Liver (tissue), 9 donors: Measurements from ENCODE around the gene ATRX. TPM values are rescaled to one million over a fixed set of nuclear protein-coding genes. Genes with fewer than 3 reads are reported as not detected.

Experiments
- DNase-seq: peaks from one replicate; pipeline ENCODE4 v3.0.0-alpha.2; 2017; ENCODE audit warnings: low spot score
- H3K27ac ChIP-seq, 2 donors: one replicate each; pipeline ENCODE4 v1.7.0; 2013; ENCODE audit warnings: inconsistent platforms in 2 of 2, low read length in 2 of 2, control low read depth in 1 of 2, low read depth in 1 of 2, mild to moderate bottlenecking in 1 of 2
- H3K27me3 ChIP-seq, 4 donors: one replicate each; pipeline versions ENCODE4 v1.6.1 to v1.7.0; 2013; ENCODE audit warnings: low read length in 3 of 4, inconsistent platforms in 1 of 4, mild to moderate bottlenecking in 1 of 4, moderate library complexity in 1 of 4; ENCODE audit not compliant: control insufficient read depth in 4 of 4, insufficient read depth in 4 of 4
- H3K36me3 ChIP-seq, 4 donors: one replicate each; pipeline versions ENCODE4 v1.6.1 to v1.7.0; 2013; ENCODE audit warnings: low read length in 3 of 4, mild to moderate bottlenecking in 3 of 4, low read depth in 1 of 4, moderate library complexity in 1 of 4; ENCODE audit not compliant: control insufficient read depth in 4 of 4, insufficient read depth in 3 of 4
- H3K4me1 ChIP-seq, 4 donors: one replicate each; pipeline versions ENCODE4 v1.6.1 to v1.7.0; 2013; ENCODE audit warnings: low read length in 3 of 4, mild to moderate bottlenecking in 3 of 4, moderate library complexity in 1 of 4; ENCODE audit not compliant: control insufficient read depth in 4 of 4, insufficient read depth in 4 of 4
- H3K4me3 ChIP-seq, 3 donors: one replicate each; pipeline versions ENCODE4 v1.6.1 to v1.7.0; 2013; ENCODE audit warnings: low read length in 3 of 3, control low read depth in 1 of 3, low read depth in 1 of 3, mild to moderate bottlenecking in 1 of 3
- H3K9ac ChIP-seq, 2 donors: one replicate each; pipeline ENCODE4 v1.7.0; 2013; ENCODE audit warnings: low read length in 2 of 2, mild to moderate bottlenecking in 2 of 2, moderate library complexity in 2 of 2, control low read depth in 1 of 2, low read depth in 1 of 2
- H3K9me3 ChIP-seq, 4 donors: one replicate each; pipeline versions ENCODE4 v1.6.1 to v1.7.0; 2013; ENCODE audit warnings: low read length in 3 of 4; ENCODE audit not compliant: control insufficient read depth in 4 of 4
- ATF3 ChIP-seq: IDR thresholded peaks from 2 replicates; pipeline ENCODE4 v1.6.1; 2016; ENCODE audit warnings: antibody characterized with exemption
- EGR1 ChIP-seq, 2 donors: IDR thresholded peaks; 2 replicates each; pipeline ENCODE4 v1.6.1; 2016 to 2018; ENCODE audit warnings: antibody characterized with exemption in 2 of 2, low read depth in 2 of 2
- FOXA2 ChIP-seq: IDR thresholded peaks from 2 replicates; pipeline ENCODE4 v1.6.1; 2016; ENCODE audit warnings: antibody characterized with exemption
- GABPA ChIP-seq, 2 donors: IDR thresholded peaks in 1 of 2; conservative IDR thresholded peaks in 1 of 2; 2 replicates each; pipeline ENCODE4 v1.6.1; 2016; ENCODE audit warnings: antibody characterized with exemption in 2 of 2, mild to moderate bottlenecking in 1 of 2, moderate library complexity in 1 of 2
- HNF4G ChIP-seq: IDR thresholded peaks from 2 replicates; pipeline ENCODE4 v1.6.1; 2016; ENCODE audit warnings: antibody characterized with exemption
- JUND ChIP-seq, 2 donors: IDR thresholded peaks; 2 replicates each; pipeline ENCODE4 v1.6.1; 2016; ENCODE audit warnings: antibody characterized with exemption in 2 of 2
- NR2F2 ChIP-seq: IDR thresholded peaks from 2 replicates; pipeline ENCODE4 v1.6.1; 2016; ENCODE audit warnings: antibody characterized with exemption
- RAD21 ChIP-seq, 2 donors: IDR thresholded peaks; 2 replicates each; pipeline ENCODE4 v1.6.1; 2016; ENCODE audit warnings: antibody characterized with exemption in 2 of 2, mild to moderate bottlenecking in 2 of 2
- RXRA ChIP-seq, 2 donors: IDR thresholded peaks; 2 replicates each; pipeline ENCODE4 v1.6.1; 2017 to 2018; ENCODE audit warnings: antibody characterized with exemption in 2 of 2, mild to moderate bottlenecking in 1 of 2
- SP1 ChIP-seq: IDR thresholded peaks from 2 replicates; pipeline ENCODE4 v1.6.1; 2018; ENCODE audit warnings: antibody characterized with exemption, mild to moderate bottlenecking
- TAF1 ChIP-seq: conservative IDR thresholded peaks from 2 replicates; pipeline ENCODE4 v1.6.1; 2016; ENCODE audit warnings: antibody characterized with exemption, mild to moderate bottlenecking
- YY1 ChIP-seq: IDR thresholded peaks from 2 replicates; pipeline ENCODE4 v1.6.1; 2016; ENCODE audit warnings: antibody characterized with exemption, mild to moderate bottlenecking
- ZBTB33 ChIP-seq: IDR thresholded peaks from 2 replicates; pipeline ENCODE4 v1.6.1; 2016; ENCODE audit warnings: antibody characterized with exemption
- WGBS: extraction: QIAGEN DNeasy Blood & Tissue Kit; methylation state at CpG from one replicate; pipeline ENCODE4 v1.1.7; 2013; 5-methylcytosine and 5-hydroxymethylcytosine counted together
- polyA plus RNA-seq, 2 donors: library from polyadenylated mRNA; stranded (reverse) in 1 of 2; unstranded in 1 of 2; fragments of 200-250 nt in 1 of 2; fragments of >200 nt in 1 of 2; fragmentation: Nextera tagmentation in 1 of 2; extraction: Ambion mirVana in 1 of 2; gene quantifications; one replicate each; pipeline versions ENCODE4 v1.2.1 to v1.2.3, GENCODE V29; 2013 to 2015
- total RNA-seq, 2 donors: library from RNA; depleted of rRNA; stranded (reverse); fragments of >200 nt; gene quantifications; one replicate each; pipeline ENCODE4 v1.2.3, GENCODE V29; 2014
- TF ChIP-seq, protein P1 (sequence below): fragments of 150-350 bp; IDR thresholded peaks from 2 replicates; pipeline ENCODE4 v1.5.1; 2017; ENCODE audit warnings: improper control_type of control experiment, low read depth, low read length; ENCODE audit not compliant: missing input control
- TF ChIP-seq, protein P2 (sequence below): IDR thresholded peaks from 2 replicates; pipeline ENCODE4 v1.6.1; 2016; ENCODE audit warnings: antibody characterized with exemption, mild to moderate bottlenecking
- TF ChIP-seq, protein P3 (sequence below): IDR thresholded peaks from 2 replicates; pipeline ENCODE4 v1.6.1; 2016; ENCODE audit warnings: antibody characterized with exemption
- donor health status: healthy.
- donor health status: healthy.
- donor health status: healthy.
- donor health status: healthy.
- donor health status: healthy.

ATRX gene
- total and polyA plus RNA-seq, 4 donors, result 4.6 to 38.5 (median 32.0) TPM

DNA sequence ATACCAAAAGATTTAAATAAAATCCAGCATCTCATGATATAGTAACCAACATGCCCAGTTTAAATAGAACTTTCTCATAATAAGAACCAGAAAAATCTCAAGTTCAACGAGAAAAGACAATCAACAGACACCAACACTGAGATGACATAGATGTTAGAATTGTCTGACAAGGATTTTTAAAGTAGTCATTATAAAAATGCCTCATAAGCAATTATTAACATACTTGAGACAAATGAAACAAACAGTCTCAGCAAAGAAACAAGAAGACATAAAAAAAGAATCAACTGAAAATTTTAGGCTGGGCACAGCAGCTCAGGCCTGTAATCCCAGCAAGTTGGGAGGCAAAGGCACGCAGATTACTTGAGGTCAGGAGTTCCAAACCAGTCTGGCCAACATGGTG, 220.7 kb downstream of the ATRX start:
- H3K27me3 ChIP-seq, result no peaks in the 10 kb centered on the region
- no peak overlapping the region for H3K9ac ChIP-seq
- H3K36me3 ChIP-seq, result no peaks in the 10 kb centered on the region
- no peak overlapping the region for H3K4me3 ChIP-seq
- no peak for DNase-seq
- TF ChIP-seq TAF1, result no peak
- TF ChIP-seq EGR1 (IDR thresholded peaks at IDR 0.05; ENCODE audit: low read depth in 2 of 2), result no peak
- no peak for TF ChIP-seq ATF3
- no peak for TF ChIP-seq NR2F2
- TF ChIP-seq, protein P1, sequence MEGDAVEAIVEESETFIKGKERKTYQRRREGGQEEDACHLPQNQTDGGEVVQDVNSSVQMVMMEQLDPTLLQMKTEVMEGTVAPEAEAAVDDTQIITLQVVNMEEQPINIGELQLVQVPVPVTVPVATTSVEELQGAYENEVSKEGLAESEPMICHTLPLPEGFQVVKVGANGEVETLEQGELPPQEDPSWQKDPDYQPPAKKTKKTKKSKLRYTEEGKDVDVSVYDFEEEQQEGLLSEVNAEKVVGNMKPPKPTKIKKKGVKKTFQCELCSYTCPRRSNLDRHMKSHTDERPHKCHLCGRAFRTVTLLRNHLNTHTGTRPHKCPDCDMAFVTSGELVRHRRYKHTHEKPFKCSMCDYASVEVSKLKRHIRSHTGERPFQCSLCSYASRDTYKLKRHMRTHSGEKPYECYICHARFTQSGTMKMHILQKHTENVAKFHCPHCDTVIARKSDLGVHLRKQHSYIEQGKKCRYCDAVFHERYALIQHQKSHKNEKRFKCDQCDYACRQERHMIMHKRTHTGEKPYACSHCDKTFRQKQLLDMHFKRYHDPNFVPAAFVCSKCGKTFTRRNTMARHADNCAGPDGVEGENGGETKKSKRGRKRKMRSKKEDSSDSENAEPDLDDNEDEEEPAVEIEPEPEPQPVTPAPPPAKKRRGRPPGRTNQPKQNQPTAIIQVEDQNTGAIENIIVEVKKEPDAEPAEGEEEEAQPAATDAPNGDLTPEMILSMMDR, result no peak
- TF ChIP-seq, protein P2, sequence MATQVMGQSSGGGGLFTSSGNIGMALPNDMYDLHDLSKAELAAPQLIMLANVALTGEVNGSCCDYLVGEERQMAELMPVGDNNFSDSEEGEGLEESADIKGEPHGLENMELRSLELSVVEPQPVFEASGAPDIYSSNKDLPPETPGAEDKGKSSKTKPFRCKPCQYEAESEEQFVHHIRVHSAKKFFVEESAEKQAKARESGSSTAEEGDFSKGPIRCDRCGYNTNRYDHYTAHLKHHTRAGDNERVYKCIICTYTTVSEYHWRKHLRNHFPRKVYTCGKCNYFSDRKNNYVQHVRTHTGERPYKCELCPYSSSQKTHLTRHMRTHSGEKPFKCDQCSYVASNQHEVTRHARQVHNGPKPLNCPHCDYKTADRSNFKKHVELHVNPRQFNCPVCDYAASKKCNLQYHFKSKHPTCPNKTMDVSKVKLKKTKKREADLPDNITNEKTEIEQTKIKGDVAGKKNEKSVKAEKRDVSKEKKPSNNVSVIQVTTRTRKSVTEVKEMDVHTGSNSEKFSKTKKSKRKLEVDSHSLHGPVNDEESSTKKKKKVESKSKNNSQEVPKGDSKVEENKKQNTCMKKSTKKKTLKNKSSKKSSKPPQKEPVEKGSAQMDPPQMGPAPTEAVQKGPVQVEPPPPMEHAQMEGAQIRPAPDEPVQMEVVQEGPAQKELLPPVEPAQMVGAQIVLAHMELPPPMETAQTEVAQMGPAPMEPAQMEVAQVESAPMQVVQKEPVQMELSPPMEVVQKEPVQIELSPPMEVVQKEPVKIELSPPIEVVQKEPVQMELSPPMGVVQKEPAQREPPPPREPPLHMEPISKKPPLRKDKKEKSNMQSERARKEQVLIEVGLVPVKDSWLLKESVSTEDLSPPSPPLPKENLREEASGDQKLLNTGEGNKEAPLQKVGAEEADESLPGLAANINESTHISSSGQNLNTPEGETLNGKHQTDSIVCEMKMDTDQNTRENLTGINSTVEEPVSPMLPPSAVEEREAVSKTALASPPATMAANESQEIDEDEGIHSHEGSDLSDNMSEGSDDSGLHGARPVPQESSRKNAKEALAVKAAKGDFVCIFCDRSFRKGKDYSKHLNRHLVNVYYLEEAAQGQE, result no peak
- no peaks in the 10 kb centered on the region for H3K4me1 ChIP-seq
- no peak overlapping the region for H3K27ac ChIP-seq
- no peaks in the 10 kb centered on the region for H3K9me3 ChIP-seq
- WGBS, result 100% methylated on average over 2 of the region's 2 CpGs

GRCh38 chrX:77564823-77565222, 221.2 kb downstream of the ATRX start:
- TF ChIP-seq RAD21 (IDR thresholded peaks at IDR 0.05) (no peak), SP1 (no peak), ZBTB33 (no peak), ATF3 (no peak), NR2F2 (no peak), JUND (IDR thresholded peaks at IDR 0.05) (no peak), HNF4G (no peak), YY1 (no peak), FOXA2 (no peak), RXRA (IDR thresholded peaks at IDR 0.05) (no peak), GABPA (IDR thresholded peaks at IDR 0.05 in 1 of 2, conservative IDR thresholded peaks at IDR 0.05 in 1 of 2) (no peak), TAF1 (no peak)
- TF ChIP-seq, protein P1, result no peak
- TF ChIP-seq, protein P2, result no peak
- TF ChIP-seq, protein P3, sequence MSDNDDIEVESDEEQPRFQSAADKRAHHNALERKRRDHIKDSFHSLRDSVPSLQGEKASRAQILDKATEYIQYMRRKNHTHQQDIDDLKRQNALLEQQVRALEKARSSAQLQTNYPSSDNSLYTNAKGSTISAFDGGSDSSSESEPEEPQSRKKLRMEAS, result no peak

More at GRCh38 chrX:77564823-77565222, 221.2 kb downstream of the ATRX start:
- H3K4me1 ChIP-seq, result no peaks in the 10 kb centered on the region
- H3K27me3 ChIP-seq, result no peaks in the 10 kb centered on the region
- no peak overlapping the region for H3K4me3 ChIP-seq
- no peak overlapping the region for H3K9ac ChIP-seq
- no peak overlapping the region for H3K27ac ChIP-seq
- H3K36me3 ChIP-seq, result no peaks in the 10 kb centered on the region
- WGBS, result 100% methylated on average over 1 of the region's 1 CpG
- H3K9me3 ChIP-seq, result no peaks in the 10 kb centered on the region
- DNase-seq, result no peak
